SK-N-SH treated with all-trans-retinoic acid at 6 μM for 48 hours (cell line): ENCODE data around the gene CLN6.

Source experiments
- ZFP3 ChIP-seq: fragments of 250-450 bp; sonication (Bioruptor Pico); IDR thresholded peaks from 2 replicates; pipeline ENCODE4 v1.5.0; 2020; ENCODE audit warnings: mild to moderate bottlenecking, moderate library complexity
- ZFP30 ChIP-seq: fragments of 450-650 bp; formaldehyde crosslinking; IDR thresholded peaks from 2 replicates; pipeline ENCODE4 v1.5.0; 2022; ENCODE audit warnings: mild to moderate bottlenecking, moderate library complexity
- TF ChIP-seq, protein P1 (sequence below): fragments of 250-450 bp; sonication (Bioruptor Pico); IDR thresholded peaks from 2 replicates; pipeline ENCODE4 v1.5.0; 2020; ENCODE audit warnings: mild to moderate bottlenecking, moderate library complexity

DNA sequence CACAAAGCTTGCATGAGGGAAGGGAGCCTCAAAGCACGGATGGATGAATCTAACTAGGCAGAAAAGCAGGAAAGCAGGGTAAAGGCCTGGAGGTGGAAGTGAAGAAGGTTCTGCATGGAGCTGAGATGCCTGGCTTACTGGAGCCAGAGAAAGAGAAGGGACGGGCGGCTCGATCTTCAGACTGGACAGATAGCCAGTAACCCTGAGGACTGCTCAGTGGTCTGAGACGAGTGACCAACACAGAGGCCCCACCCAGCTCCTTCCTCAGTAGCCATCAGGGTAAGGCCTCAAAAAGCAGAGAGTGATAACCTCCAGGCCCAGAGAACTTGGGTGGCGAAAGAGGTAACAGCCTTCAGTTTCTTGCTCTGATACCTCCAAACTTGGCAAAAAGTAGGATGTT, 6.4 kb downstream of the CLN6 start:
- TF ChIP-seq ZFP3 (no peak), ZFP30 (CRISPR knock-in tag) (no peak)
- TF ChIP-seq, protein P1, sequence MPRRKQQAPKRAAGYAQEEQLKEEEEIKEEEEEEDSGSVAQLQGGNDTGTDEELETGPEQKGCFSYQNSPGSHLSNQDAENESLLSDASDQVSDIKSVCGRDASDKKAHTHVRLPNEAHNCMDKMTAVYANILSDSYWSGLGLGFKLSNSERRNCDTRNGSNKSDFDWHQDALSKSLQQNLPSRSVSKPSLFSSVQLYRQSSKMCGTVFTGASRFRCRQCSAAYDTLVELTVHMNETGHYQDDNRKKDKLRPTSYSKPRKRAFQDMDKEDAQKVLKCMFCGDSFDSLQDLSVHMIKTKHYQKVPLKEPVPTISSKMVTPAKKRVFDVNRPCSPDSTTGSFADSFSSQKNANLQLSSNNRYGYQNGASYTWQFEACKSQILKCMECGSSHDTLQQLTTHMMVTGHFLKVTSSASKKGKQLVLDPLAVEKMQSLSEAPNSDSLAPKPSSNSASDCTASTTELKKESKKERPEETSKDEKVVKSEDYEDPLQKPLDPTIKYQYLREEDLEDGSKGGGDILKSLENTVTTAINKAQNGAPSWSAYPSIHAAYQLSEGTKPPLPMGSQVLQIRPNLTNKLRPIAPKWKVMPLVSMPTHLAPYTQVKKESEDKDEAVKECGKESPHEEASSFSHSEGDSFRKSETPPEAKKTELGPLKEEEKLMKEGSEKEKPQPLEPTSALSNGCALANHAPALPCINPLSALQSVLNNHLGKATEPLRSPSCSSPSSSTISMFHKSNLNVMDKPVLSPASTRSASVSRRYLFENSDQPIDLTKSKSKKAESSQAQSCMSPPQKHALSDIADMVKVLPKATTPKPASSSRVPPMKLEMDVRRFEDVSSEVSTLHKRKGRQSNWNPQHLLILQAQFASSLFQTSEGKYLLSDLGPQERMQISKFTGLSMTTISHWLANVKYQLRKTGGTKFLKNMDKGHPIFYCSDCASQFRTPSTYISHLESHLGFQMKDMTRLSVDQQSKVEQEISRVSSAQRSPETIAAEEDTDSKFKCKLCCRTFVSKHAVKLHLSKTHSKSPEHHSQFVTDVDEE, result no peak
